ENCODE results near the gene CIAO2B.
"Not testable (repeated sequence)": the region's sequence is repeated elsewhere in the genome, so short reads cannot be mapped to it uniquely, and the experiment has no call there.

The CIAO2B gene

GRCh38 chr16:66936889-66937554 is 2.8 kb upstream of the CIAO2B start:
- FAIRE-seq = no peak

GRCh38 chr16:66936462-66936861 is 2.3 kb upstream of the CIAO2B start:
- no peak for FAIRE-seq

- no peak for FAIRE-seq
Measured at GRCh38 chr16:66935314-66936011, 1.3 kb upstream of the CIAO2B start, which contains the start of gene CES2. CES2 (plus strand) TSS chr16:66935516; CDS start chr16:66935636, 120 bp downstream.

GRCh38 chr16:66934839-66935313 is 674 bp upstream of the CIAO2B start:
- not testable (repeated sequence) for FAIRE-seq

- FAIRE-seq = no peak
Measured at GRCh38 chr16:66933776-66934137, 445 bp downstream of the CIAO2B start.

- FAIRE-seq = no peak
Measured at GRCh38 chr16:66932076-66932475, 2.1 kb downstream of the CIAO2B start.

GRCh38 chr16:66931665-66932064 is 2.5 kb downstream of the CIAO2B start:
- no peak for FAIRE-seq

GRCh38 chr16:66930189-66930588 is 4.0 kb downstream of the CIAO2B start:
- no peak for FAIRE-seq

- no peak for FAIRE-seq
Measured at GRCh38 chr16:66928702-66929388, 5.4 kb downstream of the CIAO2B start.

GRCh38 chr16:66927918-66928649 is 6.1 kb downstream of the CIAO2B start:
- FAIRE-seq = no peak

- FAIRE-seq = no peak
Measured at GRCh38 chr16:66926961-66927436, 7.2 kb downstream of the CIAO2B start.

GRCh38 chr16:66926171-66926947 is 7.8 kb downstream of the CIAO2B start:
- FAIRE-seq = no peak

- no peak for FAIRE-seq
Measured at GRCh38 chr16:66925322-66925840, 8.8 kb downstream of the CIAO2B start, which contains the start of gene RRAD. RRAD (minus strand) TSS chr16:66925535; CDS start chr16:66925179, 356 bp downstream.

GRCh38 chr16:66924527-66925321 is 9.5 kb downstream of the CIAO2B start:
- FAIRE-seq = no peak

- no peak for FAIRE-seq
Measured at GRCh38 chr16:66923866-66924265, 10.3 kb downstream of the CIAO2B start.

- no peak for FAIRE-seq
Measured at GRCh38 chr16:66923247-66923731, 10.9 kb downstream of the CIAO2B start.

GRCh38 chr16:66921729-66922450 is 12.3 kb downstream of the CIAO2B start:
- no peak for FAIRE-seq

- no peak for FAIRE-seq
Measured at GRCh38 chr16:66920924-66921680, 13.1 kb downstream of the CIAO2B start.

- FAIRE-seq = no peak
Measured at GRCh38 chr16:66920299-66920590, 14.0 kb downstream of the CIAO2B start.
